K562 (cell line): Measurements from ENCODE around the gene LDB2. TPM values are rescaled to one million over a fixed set of nuclear protein-coding genes. Genes with fewer than 3 reads are reported as not detected.
A peak's percentile ranks its signal among the peaks of the same experiment; 100 is the strongest.

Experiments
- ATAC-seq: fragments of 200-7000 bp; cut with Tn5 transposase; 3 replicates; pipeline ENCODE4 v1.9.1; 2020; ENCODE audit warnings: moderate library complexity
- Bru-seq: library from RNA; stranded (reverse); fragments of 400-500 nt; gene quantifications from one replicate; lab custom pipeline; 2021; lab: Mats Ljungman, UMichigan
- BruChase-seq, 2 experiments: library from RNA; stranded (reverse); fragments of 400-500 nt; gene quantifications; one replicate each; lab custom pipeline; 2021; lab: Mats Ljungman, UMichigan
- BruUV-seq: library from RNA; stranded (reverse); fragments of 400-500 nt; replicated peaks from 2 replicates; lab custom pipeline; 2021; lab: Mats Ljungman, UMichigan
- CTCF ChIA-PET: fragments of 300-600 bp; formaldehyde crosslinking; extraction: SDS; loops from one replicate; lab custom pipeline; 2021; ENCODE audit warnings: low intra/inter-chr PET ratio; lab: Yijun Ruan, JAX
- POLR2A ChIA-PET: fragments of 300-600, 350-650 bp; sonication (Branson Sonifier 250); formaldehyde crosslinking; extraction: SDS; loops from one replicate; lab custom pipeline; 2021; ENCODE audit warnings: antibody characterized with exemption, inconsistent platforms; lab: Yijun Ruan, JAX
- DNase-seq, 4 experiments: peaks; one replicate each; pipeline versions ENCODE4 v3.0.0 to v3.0.0-alpha.2; 2011 to 2018; ENCODE audit warnings: low spot score in 3 of 4, mixed read lengths in 3 of 4; ENCODE audit errors: extremely low read depth in 1 of 4
- FAIRE-seq: peaks from 2 replicates; lab custom pipeline; 2011; peaks lifted over from hg19 to GRCh38; lab: Jason Lieb, UNC
- H2AFZ ChIP-seq: 2 replicates; pipeline ENCODE4 v1.6.0; 2011; ENCODE audit warnings: low read depth, low read length, control low read depth, inconsistent platforms
- H3K27ac ChIP-seq: fragments of 200-600 bp; 3 replicates; pipeline ENCODE4 v1.8.0; 2011; ENCODE audit warnings: low read depth, mild to moderate bottlenecking, control low read depth, inconsistent platforms, low read length, moderate library complexity, mixed read lengths; ENCODE audit errors: extremely low read depth
- H3K27me3 ChIP-seq, 2 experiments: fragments of 300-600 bp in 1 of 2; 2 replicates in 1 of 2; 3 replicates in 1 of 2; pipeline versions ENCODE4 v1.6.0 to v1.8.0; 2011; ENCODE audit warnings: inconsistent platforms in 2 of 2, low read length in 2 of 2, mild to moderate bottlenecking in 1 of 2, mixed read lengths in 1 of 2, moderate library complexity in 1 of 2; ENCODE audit not compliant: control insufficient read depth in 2 of 2, insufficient read depth in 2 of 2
- H3K36me3 ChIP-seq: fragments of 300-600 bp; 3 replicates; pipeline ENCODE4 v1.8.0; 2011; ENCODE audit warnings: mild to moderate bottlenecking, low read length, inconsistent platforms; ENCODE audit not compliant: control insufficient read depth, insufficient read depth
- H3K4me1 ChIP-seq, 2 experiments: fragments of 200-600 bp in 1 of 2; replicated peaks in 1 of 2; 2 replicates in 1 of 2; 3 replicates in 1 of 2; pipeline versions ENCODE4 v1.5.1 to v1.8.0; 2011; ENCODE audit warnings: inconsistent platforms in 2 of 2, low read length in 2 of 2, mild to moderate bottlenecking in 1 of 2, mixed read lengths in 1 of 2, moderate library complexity in 1 of 2; ENCODE audit not compliant: control insufficient read depth in 2 of 2, insufficient read depth in 2 of 2
- H3K4me2 ChIP-seq: 2 replicates; pipeline ENCODE4 v1.6.1; 2011; ENCODE audit warnings: low read length, control low read depth, inconsistent platforms, mixed read lengths; ENCODE audit not compliant: insufficient read depth
- H3K4me3 ChIP-seq: fragments of 200-600 bp; sonication (generic), shearing (Covaris generic); 2 replicates; pipeline ENCODE4 v1.5.1; 2016; ENCODE audit warnings: control low read depth, inconsistent platforms
- H3K79me2 ChIP-seq: fragments of 200-600 bp; 3 replicates; pipeline ENCODE4 v1.8.0; 2011; ENCODE audit warnings: low read length, inconsistent platforms; ENCODE audit not compliant: control insufficient read depth, insufficient read depth
- H3K9ac ChIP-seq, 2 experiments: 2 replicates each; pipeline versions ENCODE4 v1.6.0 to v1.6.1; 2011; ENCODE audit warnings: low read depth in 2 of 2, low read length in 2 of 2, control low read depth in 1 of 2, inconsistent platforms in 1 of 2, mild to moderate bottlenecking in 1 of 2, mixed read lengths in 1 of 2; ENCODE audit not compliant: insufficient read depth in 1 of 2
- H3K9me1 ChIP-seq: one replicate; pipeline ENCODE4 v1.6.0; 2011; ENCODE audit warnings: inconsistent platforms, mild to moderate bottlenecking, low read length, moderate library complexity; ENCODE audit not compliant: control insufficient read depth, insufficient read depth
- H3K9me3 ChIP-seq: replicated peaks from 2 replicates; pipeline ENCODE4 v1.5.1; 2011; ENCODE audit warnings: low read depth, low read length, inconsistent platforms; ENCODE audit not compliant: control insufficient read depth, insufficient read depth
- H4K20me1 ChIP-seq: replicated peaks from 2 replicates; pipeline ENCODE4 v1.6.1; 2011; ENCODE audit warnings: low read length, inconsistent platforms, mixed read lengths; ENCODE audit not compliant: control insufficient read depth, insufficient read depth
- DEAF1 ChIP-seq: fragments of 450-650 bp; formaldehyde crosslinking; IDR thresholded peaks from 2 replicates; pipeline ENCODE4 v1.4.0; 2020; ENCODE audit warnings: mild to moderate bottlenecking, moderate library complexity
- ZNF253 ChIP-seq: fragments of 250-450 bp; sonication (Bioruptor Pico); conservative IDR thresholded peaks from 2 replicates; pipeline ENCODE4 v1.6.1; 2021; ENCODE audit warnings: mild to moderate bottlenecking
- ZNF324 ChIP-seq: fragments of 250-450 bp; sonication (Bioruptor Pico); IDR thresholded peaks from 2 replicates; pipeline ENCODE4 v1.4.0; 2020; ENCODE audit warnings: mild to moderate bottlenecking
- WGBS: fragments of 100-300 bp; shearing (Covaris generic); methylation state at CpG from one replicate; pipeline ENCODE4 v1.1.6; 2016; ENCODE audit warnings: low coverage, mixed read lengths; ENCODE audit not compliant: insufficient coverage; ENCODE audit errors: missing lambda C conversion rate; 5-methylcytosine and 5-hydroxymethylcytosine counted together
- in situ Hi-C: fragments of 300-500 bp; cut with MboI; formaldehyde crosslinking; loops from 4 replicates; pipeline ENCODE4 v1.15.0; 2018; ENCODE audit warnings: inconsistent platforms, mixed read lengths
- intact Hi-C: fragments of 100-400 bp; cut with micrococcal nuclease; formaldehyde crosslinking; loops from 2 replicates; pipeline ENCODE4 v1.14.2; 2022
- long read RNA-seq, 3 experiments: library from polyadenylated mRNA in 2 of 3; library from RNA in 1 of 3; unstranded in 2 of 3; stranded (forward) in 1 of 3; transcript quantifications; one replicate each; pipeline ENCODE4 v2.0.0, GENCODE V29; 2019 to 2022
- polyA minus RNA-seq, 3 experiments: library from RNA; depleted of rRNA, polyadenylated mRNA; stranded (reverse); fragments of >200 nt; gene quantifications; 2 replicates each; pipeline ENCODE4 v1.2.3, GENCODE V29; 2011
- polyA plus RNA-seq, 8 experiments: library from polyadenylated mRNA; depleted of rRNA in 4 of 8; stranded (reverse) in 5 of 8; unstranded in 3 of 8; fragments of >200 nt; fragmentation: Nextera tagmentation in 2 of 8; fragmentation: Illumina TruSeq in 1 of 8; extraction: Ambion mirVana in 2 of 8; extraction: Trizol in 1 of 8; gene quantifications; 2 replicates each; pipeline versions ENCODE4 v1.2.1 to v1.2.3, GENCODE V29; 2011 to 2014; ENCODE audit warnings: inconsistent platforms in 1 of 8, missing spikeins in 1 of 8
- total RNA-seq, 7 experiments: library from RNA; depleted of rRNA in 6 of 7; stranded (reverse); fragments of >200 nt in 6 of 7; fragmentation: Illumina TruSeq in 2 of 7; extraction: Trizol in 2 of 7; gene quantifications; 2 replicates each; pipeline versions ENCODE4 v1.2.1 to v1.2.3, GENCODE V29; 2011 to 2021; ENCODE audit warnings: low replicate concordance in 1 of 7

LDB2 gene
- not detected in 2 replicates for total RNA-seq (2011; cell fraction: chromatin; rRNA removed; ENCODE audit: low replicate concordance)
- total RNA-seq (2011; cell fraction: nucleolus; rRNA removed): not detected in 2 replicates
- total RNA-seq (2011; cell fraction: nucleoplasm; rRNA removed): 0.92 TPM in 1 of 2 replicates, not detected in the other
- not detected in 2 replicates for total RNA-seq (2014; rRNA removed)
- not detected in 2 replicates for total RNA-seq (2014; rRNA removed; fragmentation: Illumina TruSeq; extraction: Trizol)
- not detected in 2 replicates for total RNA-seq (2015; rRNA removed; fragmentation: Illumina TruSeq; extraction: Trizol)
- total RNA-seq (2021): 0.20 and 0.36 TPM in 2 replicates
- not detected in 2 replicates for polyA plus RNA-seq (2011; rRNA removed)
- 0.13 TPM in 1 of 2 replicates, not detected in the other for polyA plus RNA-seq (2011; cell fraction: cytosol; rRNA removed)
- polyA plus RNA-seq (2011; cell fraction: nucleus; rRNA removed): 0.16 TPM in 1 of 2 replicates, not detected in the other
- 0.03 and 0.12 TPM in 2 replicates for polyA plus RNA-seq (2012)
- polyA plus RNA-seq (2014; fragmentation: Illumina TruSeq; extraction: Trizol): not detected in 2 replicates
- under 1 TPM in 1 of 2 experiments, not detected in 1; 0.10 TPM for polyA plus RNA-seq (2014; fragmentation: Nextera tagmentation; extraction: Ambion mirVana)
- polyA plus RNA-seq (2014; rRNA removed): not detected in 2 replicates
- 0.14 TPM in 1 of 2 replicates, not detected in the other for polyA minus RNA-seq (2011; rRNA and poly(A)+ RNA removed)
- not detected in 2 replicates for polyA minus RNA-seq (2011; cell fraction: cytosol; rRNA and poly(A)+ RNA removed)
- polyA minus RNA-seq (2011; cell fraction: nucleus; rRNA and poly(A)+ RNA removed): not detected in 2 replicates
- Bru-seq, nascent RNA: percentile 9 among the genes with signal in this experiment
- percentile 4 among the genes with signal in this experiment for BruChase-seq, experiment 1, labeled RNA remaining after a 2-hour chase
- BruChase-seq, experiment 2, labeled RNA remaining after a 6-hour chase: percentile 3 among the genes with signal in this experiment
- long read RNA-seq, experiment 1: 0 reads
- long read RNA-seq, experiment 2: 0 reads
- long read RNA-seq, experiment 3: 0 reads

- Histone ChIP-seq H3K36me3 (no peaks in the 10 kb centered on the region), H3K27ac (no peak within 1 kb of the TSS), H3K79me2 (no peaks in the 10 kb centered on the region), H3K9me3 (no peaks in the 10 kb centered on the region), H3K9ac (no peak within 1 kb of the TSS), H3K4me3 (no peak within 1 kb of the TSS), H3K4me2 (no peak within 1 kb of the TSS), H3K4me1 (no peaks in the 10 kb centered on the region), H3K27me3 (peaks cover 0 to 4% of the 10 kb centered on the region in 2 experiments; a peak in 1 of 5 replicates), H4K20me1 (no peaks in the 10 kb centered on the region), H3K9me1 (no peaks in the 10 kb centered on the region), H2AFZ (no peak within 1 kb of the TSS)
- BruUV-seq: no TSS peak
- ATAC-seq: no peak
- DNase-seq: no peak
- in situ Hi-C loops: no loop called here
- intact Hi-C loops: no loop called here
- WGBS: under 1% methylated on average over 17 of the region's 18 CpGs
- FAIRE-seq: no peak
- TF ChIP-seq DEAF1 (no peak), ZNF324 (CRISPR knock-in tag) (no peak), ZNF253 (no peak)
- POLR2A ChIA-PET: no interaction called here
- CTCF ChIA-PET: no interaction called here
Measured at GRCh38 chr4:16897991-16898827, at the start of gene LDB2. Gene LDB2, minus strand, starts transcription at chr4:16898645.
